Sigmoid colon (tissue), 7 donors: ENCODE results near the gene CUX1. TPM values are rescaled to one million over a fixed set of nuclear protein-coding genes. Genes with fewer than 3 reads are reported as not detected.

Experiments
- DNase-seq: peaks from one replicate; pipeline ENCODE4 v3.0.0-alpha.2; 2019
- H3K27ac ChIP-seq, 4 donors: fragments of 200-600 bp; sonication (generic); one replicate each; pipeline ENCODE4 v1.5.1; 2016 to 2019; ENCODE audit warnings: mild to moderate bottlenecking in 1 of 4
- H3K27me3 ChIP-seq, 3 donors: fragments of 200-600 bp; sonication (generic); one replicate each; pipeline ENCODE4 v1.5.1; 2019; ENCODE audit warnings: mild to moderate bottlenecking in 1 of 3
- H3K36me3 ChIP-seq, 4 donors: fragments of 200-600 bp; sonication (generic); one replicate each; pipeline ENCODE4 v1.5.1; 2016 to 2019
- H3K4me1 ChIP-seq, 4 donors: fragments of 200-600 bp; sonication (generic); one replicate each; pipeline ENCODE4 v1.5.1; 2017 to 2019
- H3K4me3 ChIP-seq, 4 donors: fragments of 200-600 bp; sonication (generic); one replicate each; pipeline ENCODE4 v1.5.1; 2017 to 2019; ENCODE audit warnings: mild to moderate bottlenecking in 2 of 4, moderate library complexity in 1 of 4
- H3K9me3 ChIP-seq, 4 donors: fragments of 200-600 bp in 3 of 4; sonication (generic) in 3 of 4; one replicate each; pipeline versions ENCODE4 v1.5.1 to v1.6.1; 2013 to 2019
- EP300 ChIP-seq, 4 donors: sonication (generic); formaldehyde crosslinking; IDR thresholded peaks; one replicate each; pipeline ENCODE4 v1.6.1; 2017; ENCODE audit warnings: antibody characterized with exemption in 4 of 4
- POLR2A ChIP-seq, 2 donors: fragments of 450-650 bp; IDR thresholded peaks; one replicate each; pipeline ENCODE4 v1.6.1; 2016; ENCODE audit warnings: antibody characterized with exemption in 2 of 2, mild to moderate bottlenecking in 2 of 2, moderate library complexity in 2 of 2
- POLR2AphosphoS5 ChIP-seq, 4 donors: sonication (generic); formaldehyde crosslinking; IDR thresholded peaks; one replicate each; pipeline ENCODE4 v1.6.1; 2017; ENCODE audit warnings: antibody characterized with exemption in 4 of 4
- WGBS, 2 donors: extraction: QIAGEN DNeasy Blood & Tissue Kit; methylation state at CpG; one replicate each; pipeline ENCODE4 v1.1.7; 2013; 5-methylcytosine and 5-hydroxymethylcytosine counted together
- intact Hi-C: fragments of 100-400 bp; cut with DNase I; formaldehyde crosslinking; loops from one replicate; pipeline ENCODE4 v1.15.1; 2023
- polyA plus RNA-seq, 3 donors: library from polyadenylated mRNA; stranded (reverse); fragments of 200-250 nt; gene quantifications; one replicate each; pipeline ENCODE4 v1.2.3, GENCODE V29; 2013
- total RNA-seq, 4 donors: library from RNA; depleted of rRNA; stranded (reverse); fragments of >200 nt; gene quantifications; one replicate each; pipeline ENCODE4 v1.1.0, GENCODE V29; 2016
- TF ChIP-seq, protein P1 (sequence below), 4 experiments: fragments of 450-650 bp in 3 of 4; fragments of 200-600 bp in 1 of 4; IDR thresholded peaks; one replicate each; pipeline ENCODE4 v1.5.1; 2016 to 2019; ENCODE audit warnings: antibody characterized with exemption in 4 of 4, mild to moderate bottlenecking in 3 of 4, moderate library complexity in 2 of 4
- donor health status: healthy with polysubstance abuse.
- donor health status: Bipolar disorder and iron deficiency.
- donor health status: healthy.

CUX1 gene
- total and polyA plus RNA-seq, 7 donors, result 46.7 to 127 (median 49.9) TPM

DNA sequence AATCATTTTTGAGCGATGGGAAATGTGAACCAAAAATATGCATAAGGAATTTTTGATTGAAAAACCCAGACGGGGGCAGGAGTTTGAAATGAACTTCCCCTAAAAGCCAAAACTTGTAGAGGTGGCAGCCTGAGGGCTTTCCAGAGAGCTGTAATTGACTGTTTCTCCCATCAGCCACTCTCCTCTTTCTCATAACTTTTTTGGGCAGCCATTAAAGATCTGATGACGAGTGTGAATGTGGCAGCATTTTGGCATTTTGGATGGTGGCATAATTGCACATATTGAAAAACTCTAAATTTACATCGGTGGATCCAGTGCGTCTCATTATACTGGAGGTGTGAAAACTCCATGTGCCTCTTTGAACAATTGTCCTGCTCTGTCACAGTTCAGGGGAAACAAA is 159.0 kb downstream of the CUX1 start:
- TF ChIP-seq EP300 (IDR thresholded peaks at IDR 0.05), result no peak
- no peak for TF ChIP-seq POLR2A (IDR thresholded peaks at IDR 0.05)
- TF ChIP-seq, protein P1, sequence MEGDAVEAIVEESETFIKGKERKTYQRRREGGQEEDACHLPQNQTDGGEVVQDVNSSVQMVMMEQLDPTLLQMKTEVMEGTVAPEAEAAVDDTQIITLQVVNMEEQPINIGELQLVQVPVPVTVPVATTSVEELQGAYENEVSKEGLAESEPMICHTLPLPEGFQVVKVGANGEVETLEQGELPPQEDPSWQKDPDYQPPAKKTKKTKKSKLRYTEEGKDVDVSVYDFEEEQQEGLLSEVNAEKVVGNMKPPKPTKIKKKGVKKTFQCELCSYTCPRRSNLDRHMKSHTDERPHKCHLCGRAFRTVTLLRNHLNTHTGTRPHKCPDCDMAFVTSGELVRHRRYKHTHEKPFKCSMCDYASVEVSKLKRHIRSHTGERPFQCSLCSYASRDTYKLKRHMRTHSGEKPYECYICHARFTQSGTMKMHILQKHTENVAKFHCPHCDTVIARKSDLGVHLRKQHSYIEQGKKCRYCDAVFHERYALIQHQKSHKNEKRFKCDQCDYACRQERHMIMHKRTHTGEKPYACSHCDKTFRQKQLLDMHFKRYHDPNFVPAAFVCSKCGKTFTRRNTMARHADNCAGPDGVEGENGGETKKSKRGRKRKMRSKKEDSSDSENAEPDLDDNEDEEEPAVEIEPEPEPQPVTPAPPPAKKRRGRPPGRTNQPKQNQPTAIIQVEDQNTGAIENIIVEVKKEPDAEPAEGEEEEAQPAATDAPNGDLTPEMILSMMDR (IDR thresholded peaks at IDR 0.05), result no peak
- TF ChIP-seq POLR2AphosphoS5 (IDR thresholded peaks at IDR 0.05), result no peak
- no peak for DNase-seq
- 88 to 90% methylated on average over 5 of the region's 5 CpGs for WGBS, 2 donors
- H3K9me3 ChIP-seq, result no peaks in the 10 kb centered on the region
- no peak overlapping the region for H3K4me3 ChIP-seq
- H3K4me1 ChIP-seq, result peaks cover 0 to 7% (median 0%) of the 10 kb centered on the region in 4 donors
- H3K27me3 ChIP-seq, result no peaks in the 10 kb centered on the region
- H3K27ac ChIP-seq, result no peak overlapping the region
- intact Hi-C loops, result no loop called here
- no peaks in the 10 kb centered on the region for H3K36me3 ChIP-seq

DNA sequence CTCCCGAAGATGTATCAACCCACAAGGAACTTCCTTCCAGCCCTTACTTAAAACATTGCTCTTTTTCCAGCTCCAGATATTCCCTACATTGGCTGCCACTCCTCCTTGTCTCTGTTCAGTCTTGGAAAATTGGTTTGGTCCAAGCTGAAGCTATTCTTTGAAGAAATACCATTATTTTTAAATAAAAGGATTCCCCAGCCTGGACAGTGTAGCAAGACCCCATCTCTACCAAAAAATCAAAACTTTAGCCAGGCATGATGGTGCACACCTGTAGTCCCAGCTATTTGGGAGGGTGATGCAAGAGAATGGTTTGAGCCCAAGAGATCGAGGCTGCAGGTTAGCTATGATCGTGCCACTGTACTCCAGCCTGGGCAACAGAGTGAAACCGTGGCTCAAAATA is 159.8 kb downstream of the CUX1 start:
- Histone ChIP-seq H3K4me3 (no peak overlapping the region), H3K27me3 (no peaks in the 10 kb centered on the region), H3K27ac (no peak overlapping the region), H3K36me3 (no peaks in the 10 kb centered on the region), H3K9me3 (no peaks in the 10 kb centered on the region), H3K4me1 (peaks cover 0 to 7% (median 2%) of the 10 kb centered on the region in 4 donors)
- TF ChIP-seq POLR2AphosphoS5 (IDR thresholded peaks at IDR 0.05), result no peak
- TF ChIP-seq POLR2A (IDR thresholded peaks at IDR 0.05), result no peak
- intact Hi-C loops, result no loop called here
- no peak for DNase-seq
- WGBS, 2 donors, result 83 to 97% methylated on average over 4 of the region's 4 CpGs

DNA sequence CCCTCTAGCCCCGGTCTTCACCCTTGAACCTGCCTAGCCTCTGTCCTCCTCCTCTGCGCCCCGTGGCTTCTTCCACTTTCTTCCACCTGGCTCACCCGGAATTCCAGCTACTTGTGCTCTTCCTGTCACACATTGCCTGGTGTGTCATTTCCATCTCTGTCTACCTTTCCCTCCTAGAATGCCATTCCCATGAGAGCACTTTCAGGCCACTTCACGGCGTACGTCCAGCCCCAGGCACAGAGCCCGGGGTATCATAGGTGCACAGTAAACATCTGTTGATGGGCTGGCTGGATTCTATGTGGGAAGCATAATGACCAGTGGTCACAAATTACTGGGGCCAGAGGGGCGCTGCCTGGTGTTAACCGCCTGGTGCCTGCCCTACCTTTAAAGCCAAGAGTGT is 161.3 kb downstream of the CUX1 start:
- no peaks in the 10 kb centered on the region for H3K36me3 ChIP-seq
- H3K27me3 ChIP-seq, result no peaks in the 10 kb centered on the region
- no peak for DNase-seq
- TF ChIP-seq, protein P1 (IDR thresholded peaks at IDR 0.05), result no peak
- TF ChIP-seq POLR2A (IDR thresholded peaks at IDR 0.05) (no peak), POLR2AphosphoS5 (IDR thresholded peaks at IDR 0.05) (no peak), EP300 (IDR thresholded peaks at IDR 0.05) (no peak)
- no peaks in the 10 kb centered on the region for H3K9me3 ChIP-seq
- H3K27ac ChIP-seq, result no peak overlapping the region
- H3K4me1 ChIP-seq, result peaks cover 0 to 7% (median 4%) of the 10 kb centered on the region in 4 donors
- H3K4me3 ChIP-seq, result no peak overlapping the region
- 94 to 95% methylated on average over 10 of the region's 10 CpGs for WGBS, 2 donors
- intact Hi-C loops, result no loop called here

- TF ChIP-seq EP300 (IDR thresholded peaks at IDR 0.05), result no peak
- no peak for TF ChIP-seq POLR2A (IDR thresholded peaks at IDR 0.05)
- TF ChIP-seq POLR2AphosphoS5 (IDR thresholded peaks at IDR 0.05), result no peak
- TF ChIP-seq, protein P1 (IDR thresholded peaks at IDR 0.05), result no peak
- Histone ChIP-seq H3K36me3 (no peaks in the 10 kb centered on the region), H3K27ac (no peak overlapping the region), H3K9me3 (no peaks in the 10 kb centered on the region), H3K4me3 (no peak overlapping the region), H3K27me3 (no peaks in the 10 kb centered on the region), H3K4me1 (peaks cover 0 to 33% (median 25%) of the 10 kb centered on the region in 4 donors)
- WGBS, 2 donors, result 82 to 92% methylated on average over 4 of the region's 4 CpGs
- no peak for DNase-seq
- intact Hi-C loops, result no loop called here
These were observed 165.9 kb downstream of the CUX1 start for GRCh38 chr7:101983147-101983811.

- Histone ChIP-seq H3K27me3 (no peaks in the 10 kb centered on the region), H3K4me1 (peaks cover 0 to 33% (median 25%) of the 10 kb centered on the region in 4 donors), H3K27ac (peak overlapping the region in 3 of 4 donors; percentile 31 to 65 (median 44)), H3K9me3 (no peaks in the 10 kb centered on the region), H3K36me3 (no peaks in the 10 kb centered on the region), H3K4me3 (no peak overlapping the region)
- peak; percentile 88 for DNase-seq
- TF ChIP-seq EP300 (IDR thresholded peaks at IDR 0.05) (peak; percentile 12 to 66 (median 50)), POLR2A (IDR thresholded peaks at IDR 0.05) (no peak), POLR2AphosphoS5 (IDR thresholded peaks at IDR 0.05) (peak in 3 of 4 donors; percentile 52 to 54 (median 52))
- TF ChIP-seq, protein P1 (IDR thresholded peaks at IDR 0.05), result no peak
- intact Hi-C loops, result no loop called here
- 62 to 92% methylated on average over 18 of the region's 18 CpGs for WGBS, 2 donors
These were observed 166.9 kb downstream of the CUX1 start for GRCh38 chr7:101984133-101984879.
